ENCODE measurements around the gene TOMM20L.

TOMM20L gene

DNA sequence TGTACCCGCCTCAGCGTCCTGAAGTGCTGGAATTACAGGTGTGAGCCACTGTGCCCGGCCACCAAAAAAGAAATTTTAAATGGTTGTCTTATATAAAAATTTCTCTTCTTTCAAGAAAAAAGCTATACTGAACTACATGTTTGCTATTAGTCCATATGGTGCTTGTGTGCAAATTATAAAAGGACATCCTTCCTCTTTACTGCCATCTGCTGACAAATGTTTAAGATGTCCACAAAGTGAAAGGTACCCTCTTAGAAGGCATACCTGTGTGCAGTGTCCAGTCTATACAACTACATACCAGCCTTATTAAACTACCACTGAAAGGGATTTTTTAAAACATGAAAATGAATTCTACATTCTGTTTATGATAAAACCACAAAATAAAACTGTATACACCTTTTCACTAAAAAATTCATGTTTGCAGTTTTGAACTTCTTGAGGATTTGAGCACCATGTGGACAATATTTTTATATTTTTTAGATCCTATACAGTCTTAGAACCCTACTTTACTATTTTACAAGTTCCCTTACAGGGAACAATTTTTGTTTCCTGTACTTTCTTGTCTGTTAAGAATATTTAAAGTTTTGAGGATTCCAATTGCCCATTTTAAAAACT is 32.8 kb upstream of the TOMM20L start:
- H3K36me3 ChIP-seq (replicated peaks; ENCODE audit: low read depth, low read length), result peaks cover 23% of the 10 kb centered on the region
- no peaks in the 10 kb centered on the region for H3K79me2 ChIP-seq (ENCODE audit: low read length)
- H3K27ac ChIP-seq (ENCODE audit: low read length), result no peak overlapping the region
- no peak overlapping the region for H2AFZ ChIP-seq (ENCODE audit: low read depth, low read length)
- H3K4me2 ChIP-seq (ENCODE audit: low read length), result no peak overlapping the region
- no peaks in the 10 kb centered on the region for H4K20me1 ChIP-seq (ENCODE audit: insufficient read depth, low read length)
- no peaks in the 10 kb centered on the region for H3K9me3 ChIP-seq (ENCODE audit: insufficient read depth, low read length)
- peaks cover 4% of the 10 kb centered on the region for H3K4me1 ChIP-seq (ENCODE audit: low read length)
- H3K4me3 ChIP-seq (ENCODE audit: low read length), result no peak overlapping the region
- no peak overlapping the region for H3K9ac ChIP-seq (ENCODE audit: low read length)
- TF ChIP-seq, protein P1, sequence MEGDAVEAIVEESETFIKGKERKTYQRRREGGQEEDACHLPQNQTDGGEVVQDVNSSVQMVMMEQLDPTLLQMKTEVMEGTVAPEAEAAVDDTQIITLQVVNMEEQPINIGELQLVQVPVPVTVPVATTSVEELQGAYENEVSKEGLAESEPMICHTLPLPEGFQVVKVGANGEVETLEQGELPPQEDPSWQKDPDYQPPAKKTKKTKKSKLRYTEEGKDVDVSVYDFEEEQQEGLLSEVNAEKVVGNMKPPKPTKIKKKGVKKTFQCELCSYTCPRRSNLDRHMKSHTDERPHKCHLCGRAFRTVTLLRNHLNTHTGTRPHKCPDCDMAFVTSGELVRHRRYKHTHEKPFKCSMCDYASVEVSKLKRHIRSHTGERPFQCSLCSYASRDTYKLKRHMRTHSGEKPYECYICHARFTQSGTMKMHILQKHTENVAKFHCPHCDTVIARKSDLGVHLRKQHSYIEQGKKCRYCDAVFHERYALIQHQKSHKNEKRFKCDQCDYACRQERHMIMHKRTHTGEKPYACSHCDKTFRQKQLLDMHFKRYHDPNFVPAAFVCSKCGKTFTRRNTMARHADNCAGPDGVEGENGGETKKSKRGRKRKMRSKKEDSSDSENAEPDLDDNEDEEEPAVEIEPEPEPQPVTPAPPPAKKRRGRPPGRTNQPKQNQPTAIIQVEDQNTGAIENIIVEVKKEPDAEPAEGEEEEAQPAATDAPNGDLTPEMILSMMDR (IDR thresholded peaks at IDR 0.05; ENCODE audit: low read depth, low read length), result peak; percentile 50
- no peak for TF ChIP-seq EZH2phosphoT487 (IDR thresholded peaks at IDR 0.05; ENCODE audit: low read depth)
- H3K27me3 ChIP-seq (ENCODE audit: low read depth, low read length), result no peaks in the 10 kb centered on the region

GRCh38 chr14:58364316-58364715 is 31.4 kb upstream of the TOMM20L start:
- H2AFZ ChIP-seq (ENCODE audit: low read depth, low read length), result no peak overlapping the region
- no peaks in the 10 kb centered on the region for H3K79me2 ChIP-seq (ENCODE audit: low read length)
- no peak overlapping the region for H3K4me2 ChIP-seq (ENCODE audit: low read length)
- no peaks in the 10 kb centered on the region for H3K27me3 ChIP-seq (ENCODE audit: low read depth, low read length)
- peaks cover 28% of the 10 kb centered on the region for H3K36me3 ChIP-seq (replicated peaks; ENCODE audit: low read depth, low read length)
- H3K9ac ChIP-seq (ENCODE audit: low read length), result no peak overlapping the region
- no peaks in the 10 kb centered on the region for H4K20me1 ChIP-seq (ENCODE audit: insufficient read depth, low read length)
- TF ChIP-seq, protein P1 (IDR thresholded peaks at IDR 0.05; ENCODE audit: low read depth, low read length), result no peak
- TF ChIP-seq EZH2phosphoT487 (IDR thresholded peaks at IDR 0.05; ENCODE audit: low read depth), result no peak
- H3K27ac ChIP-seq (ENCODE audit: low read length), result no peak overlapping the region
- H3K9me3 ChIP-seq (ENCODE audit: insufficient read depth, low read length), result no peaks in the 10 kb centered on the region
- peaks cover 11% of the 10 kb centered on the region for H3K4me1 ChIP-seq (ENCODE audit: low read length)
- H3K4me3 ChIP-seq (ENCODE audit: low read length), result no peak overlapping the region

GRCh38 chr14:58367296-58367695 is 28.4 kb upstream of the TOMM20L start:
- H3K27me3 ChIP-seq (ENCODE audit: low read depth, low read length), result no peaks in the 10 kb centered on the region

DNA sequence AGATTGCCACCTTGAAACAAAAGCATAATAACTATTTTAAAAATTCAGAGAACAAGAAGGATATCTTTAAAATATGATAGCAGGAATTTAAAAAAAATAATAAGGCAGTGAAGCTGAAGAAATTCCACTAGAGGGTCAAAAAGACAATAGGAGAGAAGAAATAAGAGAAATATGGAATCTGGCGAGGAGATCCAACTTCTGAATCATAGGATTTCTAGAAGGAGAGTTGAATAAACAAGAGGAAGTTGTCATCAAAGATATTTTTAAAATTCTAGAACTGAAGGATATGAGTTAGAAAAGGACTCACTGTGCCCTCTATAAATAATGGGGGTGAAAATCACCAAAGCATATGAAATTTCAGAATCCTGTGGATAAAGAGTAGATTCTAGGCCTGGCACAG is 26.8 kb upstream of the TOMM20L start:
- H3K4me2 ChIP-seq (ENCODE audit: low read length), result no peak overlapping the region
- peaks cover 34% of the 10 kb centered on the region for H3K36me3 ChIP-seq (replicated peaks; ENCODE audit: low read depth, low read length)
- H3K27ac ChIP-seq (ENCODE audit: low read length), result no peak overlapping the region
- H2AFZ ChIP-seq (ENCODE audit: low read depth, low read length), result no peak overlapping the region
- TF ChIP-seq EZH2phosphoT487 (IDR thresholded peaks at IDR 0.05; ENCODE audit: low read depth), result no peak
- TF ChIP-seq, protein P1 (IDR thresholded peaks at IDR 0.05; ENCODE audit: low read depth, low read length), result no peak
- no peak overlapping the region for H3K9ac ChIP-seq (ENCODE audit: low read length)
- no peaks in the 10 kb centered on the region for H3K27me3 ChIP-seq (ENCODE audit: low read depth, low read length)
- no peaks in the 10 kb centered on the region for H4K20me1 ChIP-seq (ENCODE audit: insufficient read depth, low read length)
- H3K4me3 ChIP-seq (ENCODE audit: low read length), result no peak overlapping the region
- no peaks in the 10 kb centered on the region for H3K9me3 ChIP-seq (ENCODE audit: insufficient read depth, low read length)
- H3K4me1 ChIP-seq (ENCODE audit: low read length), result peaks cover 11% of the 10 kb centered on the region
- H3K79me2 ChIP-seq (ENCODE audit: low read length), result no peaks in the 10 kb centered on the region

More at GRCh38 chr14:58367296-58367695, 28.4 kb upstream of the TOMM20L start:
- no peak for TF ChIP-seq EZH2phosphoT487 (IDR thresholded peaks at IDR 0.05; ENCODE audit: low read depth)
- TF ChIP-seq, protein P1 (IDR thresholded peaks at IDR 0.05; ENCODE audit: low read depth, low read length), result no peak
- Histone ChIP-seq H3K4me1 (ENCODE audit: low read length) (peaks cover 11% of the 10 kb centered on the region), H3K36me3 (replicated peaks; ENCODE audit: low read depth, low read length) (peaks cover 32% of the 10 kb centered on the region), H3K9ac (ENCODE audit: low read length) (no peak overlapping the region), H3K27ac (ENCODE audit: low read length) (no peak overlapping the region), H4K20me1 (ENCODE audit: insufficient read depth, low read length) (no peaks in the 10 kb centered on the region), H3K9me3 (ENCODE audit: insufficient read depth, low read length) (no peaks in the 10 kb centered on the region), H3K4me3 (ENCODE audit: low read length) (no peak overlapping the region), H3K79me2 (ENCODE audit: low read length) (no peaks in the 10 kb centered on the region), H3K4me2 (ENCODE audit: low read length) (no peak overlapping the region), H2AFZ (ENCODE audit: low read depth, low read length) (no peak overlapping the region)
